Osteocyte (in vitro differentiated cells): Measurements from ENCODE around the gene SH3PXD2A. TPM values are rescaled to one million over a fixed set of nuclear protein-coding genes. Genes with fewer than 3 reads are reported as not detected.

Source experiments
- DNase-seq: peaks from one replicate; pipeline ENCODE4 v3.0.0; 2021; ENCODE audit warnings: mixed read lengths; ENCODE audit not compliant: unreplicated experiment; ENCODE audit errors: extremely low spot score
- H3K27ac Mint-ChIP-seq: one replicate; pipeline ENCODE4 v1.8.0; 2021; ENCODE audit warnings: mild to moderate bottlenecking, mixed read lengths; ENCODE audit not compliant: unreplicated experiment
- H3K27me3 Mint-ChIP-seq: one replicate; pipeline ENCODE4 v1.8.0; 2021; ENCODE audit warnings: mixed read lengths; ENCODE audit not compliant: unreplicated experiment
- H3K36me3 Mint-ChIP-seq: one replicate; pipeline ENCODE4 v1.8.0; 2021; ENCODE audit warnings: mixed read lengths; ENCODE audit not compliant: unreplicated experiment
- H3K4me1 Mint-ChIP-seq: one replicate; pipeline ENCODE4 v1.8.0; 2021; ENCODE audit warnings: mixed read lengths; ENCODE audit not compliant: unreplicated experiment
- H3K4me3 Mint-ChIP-seq: one replicate; pipeline ENCODE4 v1.8.0; 2021; ENCODE audit warnings: mild to moderate bottlenecking, moderate library complexity, mixed read lengths; ENCODE audit not compliant: unreplicated experiment
- H3K9me3 Mint-ChIP-seq: one replicate; pipeline ENCODE4 v1.8.0; 2021; ENCODE audit warnings: mixed read lengths; ENCODE audit not compliant: unreplicated experiment
- total RNA-seq: library from RNA; stranded (reverse); gene quantifications from 2 replicates; pipeline ENCODE4 v1.2.1, GENCODE V29; 2021
- TF ChIP-seq, protein P1 (sequence below): fragments of 200-600 bp; sonication (generic); IDR thresholded peaks from 2 replicates; pipeline ENCODE4 v1.5.0; 2021; ENCODE audit warnings: antibody characterized with exemption, mild to moderate bottlenecking, moderate library complexity

The SH3PXD2A gene
- total RNA-seq, 1 donor from 2014 or later: 43.0 TPM

DNA sequence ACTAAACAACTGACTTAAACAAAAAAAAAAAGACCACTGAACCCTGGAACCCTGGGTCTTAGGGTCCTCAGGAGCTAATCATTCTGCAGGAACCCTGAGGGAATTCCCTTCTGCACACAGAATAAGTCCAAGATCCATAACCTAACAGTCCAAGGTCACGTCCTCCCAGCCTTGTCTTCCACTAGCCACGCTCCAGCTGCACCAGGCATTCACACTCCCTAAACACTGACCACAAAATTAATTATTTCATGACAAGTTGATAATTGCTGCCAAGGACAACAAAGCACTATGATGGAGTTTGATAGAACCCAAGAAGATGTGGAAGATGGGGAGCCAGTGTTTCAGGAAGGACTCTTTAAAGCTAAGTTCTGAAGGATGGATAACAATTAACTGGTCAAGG is 130.6 kb downstream of the SH3PXD2A start:
- TF ChIP-seq, protein P1, sequence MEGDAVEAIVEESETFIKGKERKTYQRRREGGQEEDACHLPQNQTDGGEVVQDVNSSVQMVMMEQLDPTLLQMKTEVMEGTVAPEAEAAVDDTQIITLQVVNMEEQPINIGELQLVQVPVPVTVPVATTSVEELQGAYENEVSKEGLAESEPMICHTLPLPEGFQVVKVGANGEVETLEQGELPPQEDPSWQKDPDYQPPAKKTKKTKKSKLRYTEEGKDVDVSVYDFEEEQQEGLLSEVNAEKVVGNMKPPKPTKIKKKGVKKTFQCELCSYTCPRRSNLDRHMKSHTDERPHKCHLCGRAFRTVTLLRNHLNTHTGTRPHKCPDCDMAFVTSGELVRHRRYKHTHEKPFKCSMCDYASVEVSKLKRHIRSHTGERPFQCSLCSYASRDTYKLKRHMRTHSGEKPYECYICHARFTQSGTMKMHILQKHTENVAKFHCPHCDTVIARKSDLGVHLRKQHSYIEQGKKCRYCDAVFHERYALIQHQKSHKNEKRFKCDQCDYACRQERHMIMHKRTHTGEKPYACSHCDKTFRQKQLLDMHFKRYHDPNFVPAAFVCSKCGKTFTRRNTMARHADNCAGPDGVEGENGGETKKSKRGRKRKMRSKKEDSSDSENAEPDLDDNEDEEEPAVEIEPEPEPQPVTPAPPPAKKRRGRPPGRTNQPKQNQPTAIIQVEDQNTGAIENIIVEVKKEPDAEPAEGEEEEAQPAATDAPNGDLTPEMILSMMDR: no peak
- H3K4me3 Mint-ChIP-seq: no peak overlapping the region
- no peak overlapping the region for H3K27ac Mint-ChIP-seq
- no peaks in the 10 kb centered on the region for H3K36me3 Mint-ChIP-seq
- peaks cover 9% of the 10 kb centered on the region for H3K27me3 Mint-ChIP-seq
- peaks cover 4% of the 10 kb centered on the region for H3K4me1 Mint-ChIP-seq
- H3K9me3 Mint-ChIP-seq: no peaks in the 10 kb centered on the region
- DNase-seq: no peak

DNA sequence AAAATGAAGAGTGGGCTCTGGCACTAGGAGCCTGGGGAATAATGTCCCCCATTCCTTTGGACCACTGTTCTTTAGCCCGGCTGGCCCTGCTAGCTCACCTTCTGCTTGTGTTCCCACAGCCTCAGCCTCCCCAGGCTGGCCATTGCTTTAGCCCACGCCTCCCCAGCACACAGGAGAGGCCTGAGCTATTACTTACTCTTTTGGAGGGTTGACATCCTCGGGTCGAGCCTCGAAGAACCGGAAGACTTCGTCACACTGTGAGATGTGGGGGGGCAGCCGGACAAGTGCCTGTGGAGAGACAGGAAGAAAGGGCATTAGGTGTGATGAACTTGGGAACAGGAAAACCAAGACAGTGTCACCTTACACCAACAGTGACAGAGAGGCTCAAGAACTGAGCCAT is 131.3 kb downstream of the SH3PXD2A start:
- DNase-seq: no peak
- peaks cover 4% of the 10 kb centered on the region for H3K4me1 Mint-ChIP-seq
- H3K27ac Mint-ChIP-seq: no peak overlapping the region
- TF ChIP-seq, protein P1: no peak
- no peaks in the 10 kb centered on the region for H3K9me3 Mint-ChIP-seq
- H3K27me3 Mint-ChIP-seq: peaks cover 9% of the 10 kb centered on the region
- H3K36me3 Mint-ChIP-seq: no peaks in the 10 kb centered on the region
- no peak overlapping the region for H3K4me3 Mint-ChIP-seq

- Mint-ChIP-seq H3K4me3 (no peak overlapping the region), H3K27ac (no peak overlapping the region), H3K4me1 (peaks cover 4% of the 10 kb centered on the region), H3K9me3 (no peaks in the 10 kb centered on the region), H3K27me3 (peaks cover 9% of the 10 kb centered on the region), H3K36me3 (no peaks in the 10 kb centered on the region)
- no peak for DNase-seq
- TF ChIP-seq, protein P1: no peak
These were observed 131.8 kb downstream of the SH3PXD2A start for GRCh38 chr10:103723557-103723956.

DNA sequence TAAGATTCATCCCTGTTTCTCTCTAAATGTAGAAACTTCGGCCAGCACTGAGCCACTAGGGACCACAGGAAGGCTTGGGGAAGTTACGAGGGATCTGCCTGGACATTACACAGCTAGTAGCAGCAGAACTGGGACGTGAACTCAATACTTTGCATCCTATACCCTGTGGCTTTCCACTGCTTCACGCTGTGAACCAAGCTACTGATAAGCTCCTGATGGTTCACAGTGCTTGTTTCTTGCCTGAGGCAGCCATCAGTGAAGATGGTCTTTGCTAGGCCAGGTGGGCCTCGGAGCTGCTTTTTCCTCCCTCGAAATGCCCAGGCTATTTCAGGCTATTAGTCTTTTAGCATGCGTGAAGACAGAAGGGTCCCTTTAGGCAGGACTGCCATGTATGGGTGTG is 132.7 kb downstream of the SH3PXD2A start:
- Mint-ChIP-seq H3K9me3 (no peaks in the 10 kb centered on the region), H3K4me1 (peaks cover 4% of the 10 kb centered on the region), H3K36me3 (no peaks in the 10 kb centered on the region), H3K27me3 (peaks cover 9% of the 10 kb centered on the region), H3K4me3 (no peak overlapping the region), H3K27ac (no peak overlapping the region)
- DNase-seq: no peak
- TF ChIP-seq, protein P1: no peak

- Mint-ChIP-seq H3K27me3 (peaks cover 2% of the 10 kb centered on the region), H3K9me3 (no peaks in the 10 kb centered on the region), H3K36me3 (no peaks in the 10 kb centered on the region), H3K4me3 (no peak overlapping the region), H3K4me1 (peaks cover 7% of the 10 kb centered on the region), H3K27ac (no peak overlapping the region)
- no peak for DNase-seq
- TF ChIP-seq, protein P1: no peak
These were observed 134.4 kb downstream of the SH3PXD2A start for GRCh38 chr10:103720964-103721335.
